H1 (cell line): ENCODE data around the gene PMM1. TPM values are rescaled to one million over a fixed set of nuclear protein-coding genes. Genes with fewer than 3 reads are reported as not detected.

Experiments
- CHD1 ChIP-seq: IDR thresholded peaks from 2 replicates; pipeline ENCODE4 v1.6.1; 2012; ENCODE audit warnings: low read depth, low read length, improper control_type of control experiment
- KDM4A ChIP-seq: IDR thresholded peaks from one replicate; pipeline ENCODE4 v1.7.1; 2012; ENCODE audit warnings: low read depth, mild to moderate bottlenecking, moderate library complexity, low read length, inconsistent platforms; ENCODE audit not compliant: severe bottlenecking
- NRF1 ChIP-seq: IDR thresholded peaks from 2 replicates; pipeline ENCODE4 v1.6.1; 2011; ENCODE audit warnings: mild to moderate bottlenecking, low read depth, low read length, improper control_type of control experiment
- POLR2AphosphoS5 ChIP-seq: IDR thresholded peaks from 2 replicates; pipeline ENCODE4 v1.6.1; 2011; ENCODE audit warnings: low read depth, low read length
- TEAD4 ChIP-seq: IDR thresholded peaks from 2 replicates; pipeline ENCODE4 v1.6.1; 2012; ENCODE audit warnings: low read depth, low read length, inconsistent platforms, mixed read lengths
- polyA plus RNA-seq, 7 experiments: library from polyadenylated mRNA; depleted of rRNA in 3 of 7; stranded (reverse) in 5 of 7; unstranded in 2 of 7; fragments of >200 nt in 5 of 7; fragments of 200-250 nt in 2 of 7; gene quantifications; 1 replicate in 5 of 7; 2 replicates in 1 of 7; 4 replicates in 1 of 7; pipeline versions ENCODE4 v1.2.1 to v1.2.3, GENCODE V29; 2011 to 2013; ENCODE audit warnings: missing spikeins in 2 of 7, mixed read lengths in 2 of 7
- total RNA-seq: library from RNA; stranded (reverse); fragmentation: NEBNext Ultra II Directional; extraction: Animal tissue kit (Norgen Biotek cat#: 25700); gene quantifications from 2 replicates; pipeline ENCODE4 v1.2.1, GENCODE V29; 2021

PMM1 gene
- total and polyA plus RNA-seq, 2 of the 8 experiments (the other 6 are each of a cell fraction or from before 2014, with no cell fraction given), result 11.3 to 20.0 TPM

GRCh38 chr22:41612603-41613306 lies 23.1 kb upstream of the PMM1 start (continued):
- TF ChIP-seq CHD1 (no peak), POLR2AphosphoS5 (no peak), NRF1 (no peak), KDM4A (no peak), TEAD4 (no peak)
